Medulla oblongata (tissue), 1 donor: ENCODE data around the gene ITGAV.

Experiments
- DNase-seq: peaks from one replicate; pipeline ENCODE4 v3.0.0-alpha.2; 2015; ENCODE audit errors: extremely low spot score

Gene ITGAV

DNA sequence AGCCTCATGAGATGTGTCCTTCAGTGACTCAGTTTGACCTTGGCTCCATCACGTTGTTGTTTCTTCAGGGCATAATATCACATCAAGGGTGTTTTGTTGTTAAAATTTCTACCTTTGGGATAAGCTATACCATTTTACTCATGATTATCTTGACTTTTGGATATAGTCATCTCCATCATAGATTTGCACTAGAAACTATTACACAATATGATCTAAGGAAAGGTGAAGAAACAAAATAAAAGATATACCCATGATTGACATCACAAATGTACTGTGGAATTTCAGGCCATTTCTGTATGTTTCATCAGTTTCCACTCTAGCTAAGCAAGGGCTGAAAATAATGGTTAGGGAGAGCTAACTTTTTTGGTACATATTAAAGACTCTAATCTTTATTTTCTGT, 79.3 kb downstream of the ITGAV start:
- no peak for DNase-seq

DNA sequence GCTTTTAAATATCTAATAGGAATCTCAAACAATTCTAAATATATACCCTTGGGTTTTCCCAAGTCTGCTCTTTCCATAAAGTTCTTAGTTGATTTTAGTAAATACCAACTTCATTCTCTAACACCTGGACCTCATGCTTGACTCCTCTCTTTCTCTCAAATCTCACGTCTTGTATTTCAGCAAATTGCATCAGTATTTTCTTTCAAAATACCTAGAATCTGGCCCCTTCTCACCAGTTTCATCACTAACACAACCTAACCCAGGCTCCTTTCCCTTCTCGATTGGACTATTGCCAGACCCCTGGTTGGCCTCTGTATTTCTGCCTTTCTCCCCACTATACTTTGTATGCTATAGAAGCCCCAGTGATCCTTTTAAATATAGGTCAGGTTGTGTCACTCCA, 81.0 kb downstream of the ITGAV start:
- DNase-seq, result no peak

DNA sequence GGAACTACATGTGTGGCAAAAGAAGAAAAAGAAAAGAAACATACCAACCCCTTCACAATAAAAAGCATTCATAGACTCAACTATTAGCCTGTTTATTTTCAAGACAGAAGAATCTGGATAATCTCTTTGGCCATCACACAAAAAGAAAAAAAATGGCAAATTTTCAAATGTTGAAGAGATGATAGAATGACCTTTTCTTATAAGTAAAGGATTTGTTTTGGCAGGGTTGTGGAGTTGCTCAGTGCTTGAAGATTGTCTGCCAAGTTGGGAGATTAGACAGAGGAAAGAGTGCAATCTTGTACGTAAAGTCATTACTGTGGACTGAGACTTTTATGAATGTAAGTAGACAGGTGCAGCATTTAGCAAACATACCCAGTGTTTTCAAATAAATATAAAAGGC, 85.5 kb downstream of the ITGAV start:
- DNase-seq, result no peak

DNA sequence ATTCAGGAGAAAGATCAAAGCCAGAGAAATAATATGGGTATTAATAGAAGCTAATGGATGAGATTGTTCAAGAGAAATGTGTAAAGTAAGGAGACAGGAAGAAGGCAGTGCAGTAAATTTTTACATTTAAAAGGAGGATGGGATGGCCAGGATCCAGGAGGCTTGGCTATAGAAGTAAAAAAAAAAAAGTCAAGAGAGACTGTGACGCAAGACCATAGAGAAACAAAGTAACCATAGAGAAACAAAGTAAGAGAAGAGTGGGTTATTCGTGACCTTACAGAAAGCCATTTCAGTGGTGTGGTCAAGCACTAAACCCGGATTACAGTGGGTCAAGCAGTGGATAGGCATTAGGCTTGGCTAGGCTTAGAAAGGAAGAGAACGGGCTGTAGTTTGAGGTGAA, 93.5 kb downstream of the ITGAV start:
- no peak for DNase-seq

DNA sequence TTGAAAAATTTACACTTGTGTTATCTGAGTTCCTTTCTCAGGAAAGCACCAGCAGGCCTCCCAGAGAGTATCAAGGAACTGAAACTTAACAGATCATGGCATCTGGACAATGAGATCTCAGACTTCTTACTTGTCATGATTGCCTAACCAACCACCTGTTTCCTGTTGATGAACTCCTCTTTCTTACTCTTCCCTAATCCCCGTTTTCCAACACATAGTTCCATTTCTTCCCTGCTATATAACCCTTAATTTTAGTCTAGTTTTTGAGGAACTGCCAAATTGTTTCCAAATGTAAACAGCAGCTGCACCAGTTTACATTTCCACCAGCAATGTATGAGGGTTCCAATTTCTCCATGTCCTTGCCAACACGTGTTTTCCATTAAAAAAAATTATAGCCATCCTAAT, 98.0 kb downstream of the ITGAV start:
- no peak for DNase-seq

DNA sequence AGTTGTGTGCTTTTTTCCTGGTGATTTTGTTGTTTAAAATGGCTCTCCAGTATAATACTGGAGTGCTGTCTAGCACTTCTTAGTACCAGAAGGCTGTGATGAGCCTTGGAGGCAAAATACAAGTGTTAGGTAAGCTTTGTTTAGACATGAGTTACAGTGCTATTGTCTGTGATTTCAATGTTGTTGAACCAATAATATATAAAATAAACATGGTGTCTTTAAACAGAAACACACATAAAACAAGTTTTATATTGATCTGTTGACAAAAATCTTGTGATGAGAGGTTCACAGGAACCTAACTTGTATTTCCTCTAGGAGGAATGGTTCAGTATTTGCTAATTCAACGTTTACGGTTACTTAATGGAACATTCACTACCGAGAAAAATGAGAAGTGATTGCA, 99.0 kb downstream of the ITGAV start:
- DNase-seq, result no peak

DNA sequence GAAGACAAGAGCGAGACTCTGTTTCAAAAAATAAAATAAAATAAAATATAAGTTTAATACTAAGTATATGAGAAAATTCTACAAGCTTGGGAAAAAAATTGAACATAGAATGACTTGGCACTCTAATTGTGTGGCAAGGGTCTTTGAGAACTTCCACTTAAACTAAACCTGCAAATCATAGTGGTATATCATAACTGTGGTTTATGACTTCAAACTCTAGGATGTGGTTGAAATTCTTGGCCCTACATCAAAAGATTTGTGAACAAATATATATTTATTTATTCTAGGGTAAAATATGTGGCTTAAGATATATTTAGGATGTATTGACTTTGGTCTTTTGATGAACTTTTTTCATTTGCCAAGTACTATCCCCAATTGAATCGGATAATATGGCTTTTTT, 100.9 kb downstream of the ITGAV start:
- no peak for DNase-seq

DNA sequence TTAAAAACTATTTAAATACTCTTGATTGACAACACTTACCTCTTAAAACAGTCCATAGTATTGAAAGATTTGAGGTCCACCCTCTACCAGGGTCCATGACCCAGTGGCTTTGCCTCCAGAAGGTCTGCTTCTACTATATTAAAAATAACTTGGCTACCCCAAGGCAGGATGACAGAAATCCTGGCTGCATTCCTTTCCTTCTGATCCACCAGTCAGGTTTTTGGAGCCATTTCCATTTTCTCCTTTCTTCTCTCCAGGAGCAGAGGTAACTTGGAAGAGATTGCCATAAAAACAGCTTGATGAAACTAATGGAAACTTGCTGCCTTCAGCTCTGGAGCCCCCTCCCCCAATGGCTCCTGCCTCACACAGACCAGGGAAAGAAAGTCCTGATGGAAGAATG, 101.4 kb downstream of the ITGAV start:
- DNase-seq, result no peak

DNA sequence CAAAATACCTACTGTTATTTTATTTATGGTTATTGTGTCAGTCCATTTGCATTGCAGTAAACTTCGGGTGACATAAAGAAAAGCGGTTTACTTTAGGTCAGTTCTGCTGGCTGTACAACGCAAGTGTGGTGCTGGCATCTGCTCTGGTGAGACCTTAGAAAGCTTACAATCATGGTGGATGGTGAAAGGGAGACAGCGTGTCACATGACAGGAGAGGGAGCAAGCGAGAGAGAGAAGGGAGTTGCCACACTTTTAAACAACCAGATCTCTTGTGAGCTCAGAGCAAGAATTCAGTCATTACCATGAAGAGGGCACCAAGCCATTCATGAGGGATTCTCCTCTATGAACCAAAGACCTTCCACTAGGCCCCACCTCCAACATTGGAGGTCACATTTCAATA, 102.0 kb downstream of the ITGAV start:
- DNase-seq, result no peak

DNA sequence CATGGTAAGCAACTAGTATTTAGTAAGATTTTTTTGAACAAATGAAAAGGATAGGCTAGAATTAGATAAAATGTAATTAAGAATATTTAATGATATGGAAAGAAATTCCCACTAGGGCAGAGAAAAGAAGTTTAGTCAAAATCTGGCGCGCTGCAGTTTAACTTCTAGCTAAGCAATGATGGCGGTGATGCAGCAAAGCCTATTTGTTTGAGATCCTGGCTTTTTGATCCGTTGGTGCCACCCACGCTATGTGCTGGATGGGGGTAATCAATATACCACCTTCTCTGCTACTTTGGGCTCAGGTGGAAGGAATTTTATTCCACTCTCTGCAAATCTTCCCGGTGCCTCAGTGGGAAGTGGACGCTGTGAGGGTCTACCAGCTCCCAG, 103.6 kb downstream of the ITGAV start:
- DNase-seq, result no peak

DNA sequence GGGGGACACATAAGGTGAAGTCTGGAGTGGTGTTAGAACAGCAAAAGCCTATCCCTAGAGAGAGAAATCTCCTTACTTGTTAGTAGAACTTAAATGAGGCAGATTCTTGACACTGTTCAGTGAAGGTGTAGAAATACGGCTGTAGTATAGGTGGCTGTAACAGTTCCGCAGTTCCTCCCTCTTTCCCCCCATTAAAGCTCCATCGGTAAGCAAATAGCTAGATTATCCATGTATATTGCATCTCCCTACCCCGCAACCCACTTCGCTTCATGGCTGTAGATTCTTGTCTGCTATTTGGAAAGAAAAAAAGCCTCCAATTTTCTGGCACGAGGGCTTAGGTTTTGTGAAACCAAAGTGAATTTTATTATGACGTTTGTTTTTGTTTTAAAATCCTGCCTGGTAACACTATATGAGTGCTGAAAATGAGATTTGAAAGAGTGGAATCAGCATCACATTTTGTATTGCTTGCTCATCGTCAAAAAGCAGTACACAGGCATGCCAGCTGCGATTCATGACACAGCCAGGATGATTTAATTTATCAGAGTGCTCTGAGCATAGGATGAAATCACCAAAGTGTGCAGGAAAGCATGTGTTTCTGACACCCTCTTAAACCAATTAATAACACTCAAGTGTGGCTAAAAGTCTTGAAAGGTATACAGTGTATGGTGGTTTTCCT, 105.4 kb downstream of the ITGAV start:
- peak; percentile 60 for DNase-seq

DNA sequence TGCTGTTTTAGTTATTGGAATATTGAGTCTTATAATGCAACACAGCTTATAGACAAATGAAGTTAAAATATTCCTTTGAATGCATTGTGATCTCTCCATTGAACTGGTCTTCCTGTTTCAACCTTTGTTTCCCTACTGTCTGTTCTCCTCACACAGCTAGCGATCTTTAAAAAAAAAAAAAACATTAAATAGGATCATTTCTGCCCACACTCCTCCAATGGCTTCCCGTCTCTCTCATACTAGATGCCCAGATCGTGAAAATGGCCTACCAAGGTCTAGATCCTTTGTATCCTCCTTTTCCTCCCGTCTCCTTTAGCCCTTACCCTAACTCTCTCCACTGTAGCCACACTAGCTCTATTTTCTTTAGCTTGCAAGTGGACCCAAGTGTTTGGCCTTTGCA, 106.4 kb downstream of the ITGAV start:
- peak; percentile 37 for DNase-seq

DNA sequence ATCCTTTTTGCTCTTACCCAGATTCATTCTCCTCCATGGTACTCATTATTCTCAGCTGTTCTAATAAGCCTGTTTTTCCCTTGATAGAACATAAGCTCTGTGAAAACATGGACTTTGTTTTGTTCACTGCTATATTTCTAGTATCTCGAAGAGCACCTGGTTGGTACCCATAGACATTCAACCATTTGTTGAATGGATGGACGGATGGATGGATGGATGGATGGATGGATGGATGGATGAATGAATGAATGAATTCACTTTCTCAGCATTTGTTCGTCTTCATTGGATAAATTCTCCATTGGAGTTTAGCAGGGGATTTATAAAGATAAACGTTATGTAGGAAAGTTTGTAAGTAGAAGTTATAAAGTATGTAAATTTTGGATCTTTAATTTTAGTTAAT, 106.9 kb downstream of the ITGAV start:
- DNase-seq, result no peak

DNA sequence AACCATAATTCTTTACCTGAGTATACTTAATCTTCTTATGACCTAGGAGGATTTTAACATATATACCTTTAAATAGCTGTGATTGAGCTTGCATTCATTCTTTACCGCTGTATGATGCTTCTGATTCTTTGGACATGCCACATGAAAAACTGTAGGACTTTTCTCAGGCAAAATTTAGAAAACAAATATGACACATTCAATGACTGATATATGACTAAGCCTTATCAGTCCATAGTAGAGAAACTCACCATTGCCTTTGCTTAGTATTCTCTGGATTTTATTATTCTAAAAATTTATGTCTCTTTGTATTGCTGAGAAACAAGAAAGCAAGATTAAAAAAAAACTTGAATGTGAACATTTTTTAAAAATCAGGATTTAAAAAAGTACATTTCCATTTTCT, 107.7 kb downstream of the ITGAV start:
- no peak for DNase-seq

DNA sequence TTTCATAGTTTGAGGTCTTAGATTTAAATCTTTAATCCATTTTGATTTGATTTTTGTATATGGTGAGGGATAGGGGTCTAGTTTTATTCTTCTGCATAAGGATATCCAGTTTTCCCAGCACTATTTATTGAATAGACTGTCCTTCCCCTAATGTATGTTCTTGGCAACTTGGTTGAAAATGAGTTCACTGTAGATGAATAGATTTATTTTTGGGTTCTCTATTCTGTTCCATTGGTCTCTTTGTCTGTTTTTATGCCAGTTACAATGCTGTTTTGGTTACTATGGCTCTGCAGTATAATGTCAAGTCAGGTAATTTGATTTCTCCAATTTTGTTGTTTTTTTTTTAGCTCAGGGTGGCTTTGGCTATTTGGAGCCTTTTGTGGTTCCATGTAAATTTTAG, 109.9 kb downstream of the ITGAV start:
- peak; percentile 15 for DNase-seq

DNA sequence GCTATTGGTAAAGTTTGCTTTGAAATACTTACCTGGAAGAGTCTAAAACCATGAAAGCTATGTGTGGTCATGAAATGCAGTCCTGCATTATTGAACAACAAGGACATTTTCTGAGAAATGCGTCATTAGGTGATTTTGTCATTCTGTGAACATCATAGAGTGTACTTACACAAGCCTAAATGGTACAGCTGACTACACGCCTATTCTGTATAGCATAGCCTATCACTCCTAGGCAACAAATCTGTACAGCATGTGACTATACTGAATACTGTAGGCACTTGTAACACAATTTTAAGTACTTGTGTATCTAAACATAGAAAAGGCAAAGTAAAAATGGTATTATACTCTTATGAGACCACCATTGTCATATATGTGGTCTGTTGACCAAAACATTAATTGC, 112.2 kb downstream of the ITGAV start:
- no peak for DNase-seq

DNA sequence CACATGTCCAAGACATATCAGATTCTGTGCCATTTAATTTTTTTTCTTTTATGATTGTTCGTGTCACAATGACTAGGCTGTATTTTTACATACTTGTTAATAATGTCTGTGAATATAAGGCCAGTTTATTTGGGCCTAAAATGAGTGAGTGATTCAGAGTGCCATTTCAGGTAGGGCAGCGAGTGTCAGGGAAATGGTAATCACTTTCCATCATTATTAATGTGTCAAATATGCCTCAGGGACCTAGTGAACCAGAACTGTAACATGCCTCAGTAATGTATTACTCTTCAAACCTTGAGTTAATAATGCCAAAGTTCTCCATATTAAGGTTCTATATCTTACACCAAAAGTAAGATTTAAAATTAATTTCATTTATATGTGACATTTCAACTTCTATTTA, 112.6 kb downstream of the ITGAV start:
- DNase-seq, result no peak

DNA sequence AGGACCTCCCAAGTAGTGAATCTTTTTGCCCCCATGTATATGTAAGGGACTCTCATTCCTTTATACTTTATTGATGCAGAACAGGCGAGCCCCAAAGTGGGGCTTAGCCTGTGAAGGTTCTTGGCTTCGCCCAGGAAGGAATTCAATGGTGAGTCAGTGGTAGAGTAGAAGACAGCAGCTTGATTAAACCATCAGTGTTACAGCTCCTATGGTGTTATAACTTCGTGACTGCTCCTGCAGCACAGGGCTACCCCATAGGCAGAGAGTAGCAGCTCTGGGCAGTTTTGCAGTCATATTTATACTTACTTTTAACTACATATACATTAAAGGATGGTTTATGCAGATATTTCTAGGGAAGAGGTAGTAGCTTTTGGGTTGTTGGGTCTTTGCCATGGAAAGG, 115.0 kb downstream of the ITGAV start:
- DNase-seq, result no peak

DNA sequence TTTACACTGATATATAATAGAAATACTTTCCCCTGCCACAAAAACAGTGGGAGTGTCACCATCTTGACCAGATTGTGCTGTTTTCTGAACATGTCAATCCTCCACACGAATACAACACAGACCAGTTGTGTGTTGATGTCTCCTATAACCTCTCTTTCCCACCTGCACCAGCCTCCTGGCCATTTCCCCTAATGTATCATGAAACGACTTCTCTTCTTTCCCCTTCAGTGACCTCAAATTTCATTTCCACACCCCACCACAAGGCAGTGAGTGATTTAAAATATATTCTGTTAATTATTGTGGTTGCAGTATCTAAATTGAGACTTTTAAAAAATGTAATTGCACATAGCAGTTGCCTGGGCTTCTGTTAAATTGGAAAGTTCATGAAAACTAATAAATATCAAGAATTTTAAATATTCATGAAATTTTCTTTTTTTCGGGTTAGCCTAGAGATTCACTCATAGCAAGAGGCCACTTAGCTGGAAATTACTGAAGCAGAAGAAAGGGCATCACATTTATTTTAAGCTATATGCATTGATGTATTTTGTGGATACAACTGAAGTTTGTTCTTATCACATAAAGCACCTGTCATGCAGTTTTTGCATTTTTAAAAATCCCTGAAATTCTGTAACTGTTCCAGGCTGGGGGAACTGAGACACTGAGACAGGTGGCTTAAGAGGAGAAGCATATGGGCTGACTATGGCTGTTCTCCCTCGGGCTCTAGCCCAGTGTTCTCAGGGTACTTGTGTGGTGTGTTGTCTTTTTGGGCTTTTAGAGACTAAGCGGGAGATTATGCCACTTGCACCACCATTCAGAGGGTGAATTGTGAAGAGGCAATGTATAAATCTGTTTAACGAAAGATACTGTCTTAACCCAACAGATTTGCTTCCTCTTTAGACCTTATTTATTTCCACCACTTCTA, 119.9 kb downstream of the ITGAV start:
- DNase-seq, result no peak

DNA sequence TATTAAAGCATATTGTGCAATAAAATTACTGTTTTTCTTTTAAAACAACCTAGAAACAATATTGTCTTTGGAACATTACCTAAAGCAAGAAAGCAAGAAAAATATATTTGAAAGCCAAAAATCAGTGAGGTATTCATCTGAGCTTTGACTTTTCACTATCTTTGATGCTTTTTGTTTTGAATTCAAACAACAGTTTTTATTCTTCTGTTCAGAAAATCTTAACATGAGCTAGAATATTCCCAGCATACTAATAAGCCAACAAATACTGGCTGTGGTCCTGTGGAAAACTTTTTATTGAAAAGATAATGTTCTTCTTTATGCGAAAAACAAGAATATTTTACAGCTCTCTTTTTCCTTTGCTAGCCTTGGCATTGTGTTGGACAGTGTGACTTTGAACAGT, 123.8 kb downstream of the ITGAV start:
- no peak for DNase-seq

DNA sequence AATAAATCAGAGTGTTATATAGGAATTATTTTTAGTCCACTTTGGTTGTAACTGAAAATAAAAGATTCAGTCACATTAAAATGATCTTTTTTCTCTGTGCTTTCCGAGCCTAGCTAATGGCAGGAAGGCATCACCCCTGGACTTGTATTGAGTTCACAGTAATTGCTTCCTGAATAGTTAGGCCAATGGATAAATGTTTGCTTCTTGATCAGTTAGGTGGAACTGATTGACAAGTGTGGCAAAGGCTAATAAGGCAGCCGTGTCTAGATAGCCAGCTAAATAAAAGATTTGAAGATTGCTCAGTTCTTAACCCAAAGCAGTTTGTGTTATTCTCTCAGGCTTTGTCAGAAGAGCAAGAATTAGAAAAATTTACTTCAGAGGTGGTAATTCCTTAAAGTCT, 124.8 kb downstream of the ITGAV start:
- no peak for DNase-seq

DNA sequence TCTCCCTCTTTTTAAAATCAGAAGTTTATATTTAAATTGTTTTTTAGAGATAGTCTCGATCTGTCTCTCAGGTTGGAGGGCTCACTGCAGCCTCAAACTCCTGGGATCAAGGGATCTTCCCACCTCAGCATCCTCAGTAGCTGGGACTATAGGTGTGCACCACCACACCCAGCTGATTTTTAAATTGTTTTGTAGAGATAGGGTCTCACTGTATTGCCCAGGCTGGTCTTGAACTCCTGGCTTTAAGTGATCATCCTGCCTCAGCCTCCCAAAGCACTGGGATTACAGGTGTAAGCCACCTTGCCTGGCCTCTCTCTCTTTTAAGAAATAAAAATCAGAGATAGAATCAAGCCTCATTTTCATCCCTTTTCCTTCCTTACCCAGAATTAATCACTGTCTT, 126.1 kb downstream of the ITGAV start:
- no peak for DNase-seq

DNA sequence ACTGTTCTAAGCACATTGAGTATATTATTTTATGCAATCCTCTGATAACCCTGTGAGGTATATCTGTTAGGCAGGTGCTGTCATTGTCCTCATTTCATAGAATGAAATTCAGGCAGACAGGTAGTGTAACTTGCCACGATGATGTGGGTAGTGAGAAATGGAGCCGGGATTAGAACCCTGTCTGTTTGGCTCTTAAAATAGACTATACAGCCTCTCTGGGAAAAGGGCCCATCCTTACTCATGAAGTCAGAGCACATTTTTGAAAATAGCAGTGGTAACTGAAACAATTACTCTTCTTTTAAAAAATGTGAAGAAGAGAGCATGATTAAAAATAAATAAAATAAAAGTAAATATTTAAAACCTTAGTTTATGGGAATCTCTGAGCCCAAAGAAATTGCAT, 127.0 kb downstream of the ITGAV start:
- no peak for DNase-seq
